A673 (cell line): ENCODE measurements around the gene MAP1A. TPM values are rescaled to one million over a fixed set of nuclear protein-coding genes. Genes with fewer than 3 reads are reported as not detected.

Experiments
- Bru-seq: library from RNA; stranded (reverse); fragments of 400-500 nt; gene quantifications from one replicate; lab custom pipeline; 2021; lab: Mats Ljungman, UMichigan
- BruChase-seq, 2 experiments: library from RNA; stranded (reverse); fragments of 400-500 nt; gene quantifications; one replicate each; lab custom pipeline; 2021; lab: Mats Ljungman, UMichigan
- BruUV-seq: library from RNA; stranded (reverse); fragments of 400-500 nt; replicated peaks from 2 replicates; lab custom pipeline; 2021; lab: Mats Ljungman, UMichigan
- CTCF ChIA-PET: fragments of 300-600 bp; sonication (Branson Sonifier 250); formaldehyde crosslinking; loops from one replicate; lab custom pipeline; 2022; ENCODE audit warnings: antibody characterized with exemption; lab: Charles Lee
- POLR2A ChIA-PET: fragments of 300-600 bp; sonication (Branson Sonifier 250); formaldehyde crosslinking; loops from one replicate; lab custom pipeline; 2022; ENCODE audit warnings: antibody characterized with exemption; ENCODE audit not compliant: low non-redundant PET; lab: Charles Lee
- DNase-seq: peaks from one replicate; pipeline ENCODE4 v3.0.0-alpha.2; 2015; ENCODE audit warnings: low spot score
- H3K27ac ChIP-seq: fragments of 200-600 bp; sonication (generic); 2 replicates; pipeline ENCODE4 v1.5.1; 2016; ENCODE audit warnings: mixed run types, low read depth, mild to moderate bottlenecking, mixed read lengths, antibody characterized with exemption, low read length; ENCODE audit not compliant: poor library complexity, severe bottlenecking
- H3K27me3 ChIP-seq: fragments of 200-600 bp; sonication (generic); replicated peaks from 2 replicates; pipeline ENCODE4 v1.6.1; 2017; ENCODE audit warnings: mixed run types, low read depth, mild to moderate bottlenecking, mixed read lengths, antibody characterized with exemption, low read length; ENCODE audit not compliant: insufficient read depth, poor library complexity
- H3K36me3 ChIP-seq: fragments of 200-600 bp; sonication (generic); 2 replicates; pipeline ENCODE4 v1.6.1; 2016; ENCODE audit warnings: mixed run types, mild to moderate bottlenecking, mixed read lengths, antibody characterized with exemption, low read length; ENCODE audit not compliant: insufficient read depth, poor library complexity, severe bottlenecking
- H3K4me1 ChIP-seq: fragments of 200-600 bp; sonication (generic); 2 replicates; pipeline ENCODE4 v1.6.1; 2017; ENCODE audit warnings: mixed run types, mild to moderate bottlenecking, mixed read lengths, antibody characterized with exemption, low read length; ENCODE audit not compliant: insufficient read depth, poor library complexity, severe bottlenecking
- H3K4me3 ChIP-seq: fragments of 200-600 bp; sonication (generic); 2 replicates; pipeline ENCODE4 v1.5.1; 2016; ENCODE audit warnings: low read depth, mixed run types, mild to moderate bottlenecking, mixed read lengths, low read length; ENCODE audit not compliant: poor library complexity, severe bottlenecking
- H3K9me3 ChIP-seq: fragments of 200-600 bp; sonication (generic); 2 replicates; pipeline ENCODE4 v1.6.1; 2016; ENCODE audit warnings: mixed run types, low read depth, mild to moderate bottlenecking, mixed read lengths, antibody characterized with exemption, low read length; ENCODE audit not compliant: poor library complexity, severe bottlenecking
- EZH2 ChIP-seq: fragments of 200-600 bp; sonication (generic); IDR thresholded peaks from 2 replicates; pipeline ENCODE4 v1.6.1; 2017; ENCODE audit warnings: borderline replicate concordance, low read depth, mild to moderate bottlenecking, mixed read lengths, antibody characterized with exemption, low read length; ENCODE audit not compliant: poor library complexity, severe bottlenecking
- intact Hi-C: fragments of 100-400 bp; cut with micrococcal nuclease; formaldehyde crosslinking; loops from one replicate; pipeline ENCODE4 v1.10.0; 2022; ENCODE audit not compliant: unreplicated experiment
- long read RNA-seq: library from polyadenylated mRNA; stranded (forward); transcript quantifications from one replicate; pipeline ENCODE4 v2.0.0, GENCODE V29; 2022
- total RNA-seq: library from RNA; stranded (reverse); gene quantifications from 2 replicates; pipeline ENCODE4 v1.2.3, GENCODE V29; 2021
- TF ChIP-seq, protein P1 (sequence below): fragments of 300-800, 200-600 bp; sonication (generic); conservative IDR thresholded peaks from 2 replicates; pipeline ENCODE4 v1.5.1; 2017; ENCODE audit warnings: low read depth, mild to moderate bottlenecking, antibody characterized with exemption, low read length, moderate library complexity, mixed read lengths

Gene MAP1A
- total RNA-seq (65.8 and 83.8 TPM in 2 replicates), Bru-seq, nascent RNA (percentile 71 among the genes with signal in this experiment), BruChase-seq, experiment 1, labeled RNA remaining after a 2-hour chase (percentile 91 among the genes with signal in this experiment), BruChase-seq, experiment 2, labeled RNA remaining after a 6-hour chase (percentile 99 among the genes with signal in this experiment)
- long read RNA-seq, partial matches to known transcripts, result 44 of 44 reads
- long read RNA-seq, other reads (novel, unspliced or antisense), result 0 of 44 reads

DNA sequence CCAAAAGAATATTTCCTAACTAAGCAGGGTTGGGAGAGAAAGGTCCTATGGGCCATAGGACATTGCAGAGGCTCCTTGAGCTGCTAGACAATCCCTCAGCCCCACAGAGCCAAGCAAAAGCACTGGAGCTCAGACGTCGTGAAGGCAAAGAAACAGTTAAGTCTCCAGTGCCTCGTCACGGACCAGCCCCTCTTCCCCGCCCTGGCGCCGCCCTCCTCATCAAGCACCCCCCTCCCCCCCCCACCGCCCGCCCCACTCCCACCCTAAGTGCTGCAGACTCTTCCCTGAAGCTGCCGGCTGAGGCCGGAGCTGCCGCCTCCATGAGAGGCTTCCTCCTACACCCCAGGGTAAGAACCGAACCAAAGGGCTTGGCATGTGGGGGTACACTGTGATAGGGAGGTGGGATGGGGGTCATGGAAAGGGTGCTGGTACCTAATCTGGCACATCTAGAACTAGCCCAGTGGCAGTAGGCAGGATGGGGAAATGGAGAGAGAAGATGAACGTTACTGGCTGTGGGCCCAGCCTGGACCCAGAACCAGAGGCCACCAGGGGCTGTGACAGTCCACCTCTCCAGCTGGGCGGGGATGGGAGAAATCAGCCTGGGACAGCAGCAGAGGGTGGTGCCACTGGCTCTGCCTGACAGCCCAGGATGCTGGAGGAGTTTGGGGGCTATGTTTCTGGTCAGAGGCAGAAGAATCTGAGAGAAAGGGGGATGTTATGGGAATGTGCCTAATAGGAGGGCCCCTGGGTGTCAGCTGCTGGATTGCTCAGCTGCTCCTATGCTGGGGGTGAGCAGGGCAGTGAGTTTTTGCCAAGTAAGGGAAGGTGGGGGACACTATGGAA is at the start of gene MAP1A:
Gene MAP1A (plus strand): TSS at position 255 of the 843 bp plus-strand sequence. CDS start 3,866 bp downstream, outside the sequence.
- no TSS peak for BruUV-seq
- TF ChIP-seq, protein P1, sequence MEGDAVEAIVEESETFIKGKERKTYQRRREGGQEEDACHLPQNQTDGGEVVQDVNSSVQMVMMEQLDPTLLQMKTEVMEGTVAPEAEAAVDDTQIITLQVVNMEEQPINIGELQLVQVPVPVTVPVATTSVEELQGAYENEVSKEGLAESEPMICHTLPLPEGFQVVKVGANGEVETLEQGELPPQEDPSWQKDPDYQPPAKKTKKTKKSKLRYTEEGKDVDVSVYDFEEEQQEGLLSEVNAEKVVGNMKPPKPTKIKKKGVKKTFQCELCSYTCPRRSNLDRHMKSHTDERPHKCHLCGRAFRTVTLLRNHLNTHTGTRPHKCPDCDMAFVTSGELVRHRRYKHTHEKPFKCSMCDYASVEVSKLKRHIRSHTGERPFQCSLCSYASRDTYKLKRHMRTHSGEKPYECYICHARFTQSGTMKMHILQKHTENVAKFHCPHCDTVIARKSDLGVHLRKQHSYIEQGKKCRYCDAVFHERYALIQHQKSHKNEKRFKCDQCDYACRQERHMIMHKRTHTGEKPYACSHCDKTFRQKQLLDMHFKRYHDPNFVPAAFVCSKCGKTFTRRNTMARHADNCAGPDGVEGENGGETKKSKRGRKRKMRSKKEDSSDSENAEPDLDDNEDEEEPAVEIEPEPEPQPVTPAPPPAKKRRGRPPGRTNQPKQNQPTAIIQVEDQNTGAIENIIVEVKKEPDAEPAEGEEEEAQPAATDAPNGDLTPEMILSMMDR, result no peak
- TF ChIP-seq EZH2, result no peak
- CTCF ChIA-PET, result interaction anchor here (0.6 to 0.8 kb wide), 2 partner anchors 23 to 77 kb away, joined by 3 to 5 read pairs; no protein-coding TSS in a partner anchor
- POLR2A ChIA-PET, result interaction anchor here (0.7 kb wide), 1 partner anchor 364 kb away, joined by 3 read pairs; no protein-coding TSS in a partner anchor
- Histone ChIP-seq H3K4me3 (peak within 1 kb of the TSS; percentile 76), H3K27me3 (no peaks in the 10 kb centered on the region), H3K27ac (peak within 1 kb of the TSS; percentile 80), H3K4me1 (peaks cover 36% of the 10 kb centered on the region), H3K36me3 (peaks cover 27% of the 10 kb centered on the region), H3K9me3 (no peaks in the 10 kb centered on the region)
- peak; percentile 85 for DNase-seq
- intact Hi-C loops, result loop anchor here (10.0 kb wide), 1 partner anchor 73 kb away; no protein-coding TSS in a partner anchor

DNA sequence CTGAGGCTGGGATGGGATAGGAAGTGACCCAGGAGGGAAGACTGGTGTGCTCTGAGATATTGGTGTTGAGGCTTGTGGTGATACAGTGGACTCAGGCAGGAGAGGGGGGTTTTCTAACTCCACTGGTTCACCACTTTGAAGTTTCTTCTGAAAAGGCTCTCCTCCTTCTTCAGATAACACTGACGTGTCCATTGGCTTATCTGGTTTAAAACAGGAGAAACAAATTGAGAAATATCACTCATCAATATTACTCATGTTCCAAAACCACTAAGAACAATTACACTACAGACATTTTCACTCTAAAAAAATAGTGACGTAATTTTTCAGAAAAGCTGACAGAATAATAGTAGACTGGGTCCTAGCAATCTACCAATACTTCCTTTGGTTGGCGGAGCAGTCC is 47.5 kb upstream of the MAP1A start:
- H3K27ac ChIP-seq, result no peak overlapping the region
- DNase-seq, result no peak
- no peaks in the 10 kb centered on the region for H3K27me3 ChIP-seq
- POLR2A ChIA-PET, result no interaction called here
- TF ChIP-seq, protein P1, result no peak
- no peak for TF ChIP-seq EZH2
- CTCF ChIA-PET, result no interaction called here
- H3K9me3 ChIP-seq, result no peaks in the 10 kb centered on the region
- peaks cover 61% of the 10 kb centered on the region for H3K36me3 ChIP-seq
- no TSS peak for BruUV-seq
- intact Hi-C loops, result no loop called here
- no peak overlapping the region for H3K4me3 ChIP-seq
- no peaks in the 10 kb centered on the region for H3K4me1 ChIP-seq

DNA sequence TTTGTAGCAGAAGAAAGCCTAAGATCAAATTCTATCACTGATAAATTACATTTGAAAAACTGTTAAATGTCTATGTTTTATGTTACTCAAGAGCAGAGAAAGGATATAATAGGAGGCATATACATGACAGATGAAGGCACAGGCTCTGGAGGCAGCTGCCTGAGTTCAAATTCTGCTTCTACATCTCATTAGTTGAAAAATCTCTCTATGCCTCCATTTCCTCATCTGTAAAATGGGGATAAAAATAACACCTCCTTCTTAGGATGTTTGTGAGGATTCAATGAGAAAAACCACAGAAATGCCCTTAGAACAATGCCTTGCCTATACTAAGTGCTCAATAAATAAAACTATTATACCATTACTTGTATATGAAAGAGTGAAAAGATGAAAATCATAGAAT is 45.4 kb upstream of the MAP1A start:
- no peaks in the 10 kb centered on the region for H3K9me3 ChIP-seq
- no peaks in the 10 kb centered on the region for H3K4me1 ChIP-seq
- H3K27me3 ChIP-seq, result no peaks in the 10 kb centered on the region
- H3K4me3 ChIP-seq, result no peak overlapping the region
- no peak overlapping the region for H3K27ac ChIP-seq
- POLR2A ChIA-PET, result no interaction called here
- H3K36me3 ChIP-seq, result peaks cover 68% of the 10 kb centered on the region
- intact Hi-C loops, result no loop called here
- DNase-seq, result no peak
- no peak for TF ChIP-seq EZH2
- TF ChIP-seq, protein P1, result no peak
- CTCF ChIA-PET, result no interaction called here
- BruUV-seq, result no TSS peak
